Left ventricle myocardium inferior (tissue), 1 donor: ENCODE measurements around the gene NEDD8. TPM values are rescaled to one million over a fixed set of nuclear protein-coding genes. Genes with fewer than 3 reads are reported as not detected.

Experiments used
- DNase-seq: peaks from one replicate; pipeline ENCODE4 v3.0.0-alpha.2; 2020
- H3K27ac ChIP-seq: fragments of 200-600 bp; replicated peaks from 2 replicates; pipeline ENCODE4 v1.8.0; 2021
- H3K27me3 ChIP-seq: fragments of 200-600 bp; 2 replicates; pipeline ENCODE4 v1.8.0; 2021; ENCODE audit warnings: low read depth
- H3K36me3 ChIP-seq: fragments of 200-600 bp; 2 replicates; pipeline ENCODE4 v1.8.0; 2021
- H3K4me1 ChIP-seq: fragments of 200-600 bp; 2 replicates; pipeline ENCODE4 v1.8.0; 2021
- H3K4me3 ChIP-seq: fragments of 200-600 bp; 2 replicates; pipeline ENCODE4 v1.8.0; 2021; ENCODE audit warnings: mild to moderate bottlenecking, moderate library complexity
- H3K9me3 ChIP-seq: fragments of 200-600 bp; replicated peaks from 2 replicates; pipeline ENCODE4 v1.8.0; 2021
- intact Hi-C: fragments of 100-400 bp; cut with micrococcal nuclease; formaldehyde crosslinking; loops from one replicate; pipeline ENCODE4 v1.11.0; 2022
- total RNA-seq: library from RNA; stranded (reverse); fragmentation: NEBNext Ultra II Directional; extraction: Animal tissue kit (Norgen Biotek cat#: 25700); gene quantifications from one replicate; pipeline ENCODE4 v1.2.1, GENCODE V29; 2021
- TF ChIP-seq, protein P1 (sequence below): fragments of 200-600 bp; IDR thresholded peaks from 2 replicates; pipeline ENCODE4 v1.8.0; 2021; ENCODE audit warnings: antibody characterized with exemption, mild to moderate bottlenecking, borderline replicate concordance
- donor health status: DM: no; HTN: yes; CAD: no; lungs with severe emphysema.

NEDD8 gene
- total RNA-seq, 1 donor from 2014 or later = 214 TPM

- intact Hi-C loops = no loop called here
These were observed 27.3 kb upstream of the NEDD8 start for GRCh38 chr14:24259282-24260025.

GRCh38 chr14:24258548-24259265, 26.5 kb upstream of the NEDD8 start:
- DNase-seq = no peak
- no peaks in the 10 kb centered on the region for H3K36me3 ChIP-seq
- H3K27me3 ChIP-seq = no peaks in the 10 kb centered on the region
- no peaks in the 10 kb centered on the region for H3K4me1 ChIP-seq
- H3K27ac ChIP-seq = no peak overlapping the region
- TF ChIP-seq, protein P1, sequence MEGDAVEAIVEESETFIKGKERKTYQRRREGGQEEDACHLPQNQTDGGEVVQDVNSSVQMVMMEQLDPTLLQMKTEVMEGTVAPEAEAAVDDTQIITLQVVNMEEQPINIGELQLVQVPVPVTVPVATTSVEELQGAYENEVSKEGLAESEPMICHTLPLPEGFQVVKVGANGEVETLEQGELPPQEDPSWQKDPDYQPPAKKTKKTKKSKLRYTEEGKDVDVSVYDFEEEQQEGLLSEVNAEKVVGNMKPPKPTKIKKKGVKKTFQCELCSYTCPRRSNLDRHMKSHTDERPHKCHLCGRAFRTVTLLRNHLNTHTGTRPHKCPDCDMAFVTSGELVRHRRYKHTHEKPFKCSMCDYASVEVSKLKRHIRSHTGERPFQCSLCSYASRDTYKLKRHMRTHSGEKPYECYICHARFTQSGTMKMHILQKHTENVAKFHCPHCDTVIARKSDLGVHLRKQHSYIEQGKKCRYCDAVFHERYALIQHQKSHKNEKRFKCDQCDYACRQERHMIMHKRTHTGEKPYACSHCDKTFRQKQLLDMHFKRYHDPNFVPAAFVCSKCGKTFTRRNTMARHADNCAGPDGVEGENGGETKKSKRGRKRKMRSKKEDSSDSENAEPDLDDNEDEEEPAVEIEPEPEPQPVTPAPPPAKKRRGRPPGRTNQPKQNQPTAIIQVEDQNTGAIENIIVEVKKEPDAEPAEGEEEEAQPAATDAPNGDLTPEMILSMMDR = no peak
- no peaks in the 10 kb centered on the region for H3K9me3 ChIP-seq
- H3K4me3 ChIP-seq = no peak overlapping the region
- intact Hi-C loops = no loop called here

More at GRCh38 chr14:24259282-24260025, 27.3 kb upstream of the NEDD8 start:
- TF ChIP-seq, protein P1 = no peak
- DNase-seq = no peak
- Histone ChIP-seq H3K27ac (no peak overlapping the region), H3K9me3 (no peaks in the 10 kb centered on the region), H3K36me3 (no peaks in the 10 kb centered on the region), H3K27me3 (no peaks in the 10 kb centered on the region), H3K4me3 (no peak overlapping the region), H3K4me1 (no peaks in the 10 kb centered on the region)

DNA sequence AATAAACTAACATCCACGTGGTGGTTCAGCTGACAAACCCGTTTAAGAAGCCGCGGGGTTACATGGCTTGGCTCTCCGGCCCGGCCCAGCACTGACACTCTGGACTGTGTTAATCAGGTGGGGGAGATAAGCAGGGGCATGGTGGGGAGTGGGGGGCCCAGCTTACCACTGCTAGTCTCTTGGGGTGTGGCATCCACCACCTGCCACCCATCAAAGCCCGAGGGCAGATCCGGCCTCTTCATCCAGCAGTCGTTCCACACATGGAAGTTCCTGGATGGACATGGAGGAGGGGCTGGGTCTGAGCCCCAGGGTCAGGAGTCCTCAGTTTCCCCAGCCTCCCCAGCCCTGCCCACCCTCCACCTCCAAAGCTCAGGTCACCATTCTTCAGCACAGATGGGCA, 26.0 kb upstream of the NEDD8 start:
- no peak overlapping the region for H3K4me3 ChIP-seq
- no peaks in the 10 kb centered on the region for H3K27me3 ChIP-seq
- DNase-seq = no peak
- no peak overlapping the region for H3K27ac ChIP-seq
- H3K9me3 ChIP-seq = no peaks in the 10 kb centered on the region
- H3K4me1 ChIP-seq = no peaks in the 10 kb centered on the region
- intact Hi-C loops = no loop called here
- peaks cover 3% of the 10 kb centered on the region for H3K36me3 ChIP-seq
- TF ChIP-seq, protein P1 = no peak

DNA sequence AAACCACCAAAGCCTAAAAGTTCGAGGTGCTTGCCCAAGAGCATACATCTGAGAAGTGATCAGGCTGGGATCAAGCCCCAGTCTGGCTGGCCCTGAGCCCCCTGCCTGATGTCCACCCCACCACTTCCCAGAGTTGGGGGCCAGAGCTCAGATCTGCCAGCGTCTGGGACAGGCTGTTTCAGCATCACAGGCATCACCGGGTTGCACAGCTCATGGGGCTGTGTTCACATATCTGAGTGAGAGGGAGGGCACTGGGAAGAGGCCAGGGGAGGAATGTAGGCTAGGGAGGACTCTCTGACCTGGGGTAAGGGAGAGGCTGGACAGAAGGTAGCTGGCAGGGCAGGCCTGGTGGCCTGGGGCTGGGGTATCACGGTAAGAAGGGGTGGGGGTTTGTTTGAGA, 24.8 kb upstream of the NEDD8 start:
- intact Hi-C loops = no loop called here
- Histone ChIP-seq H3K9me3 (no peaks in the 10 kb centered on the region), H3K27ac (no peak overlapping the region), H3K4me1 (no peaks in the 10 kb centered on the region), H3K36me3 (peaks cover 3% of the 10 kb centered on the region), H3K27me3 (no peaks in the 10 kb centered on the region), H3K4me3 (no peak overlapping the region)
- no peak for DNase-seq
- TF ChIP-seq, protein P1 = no peak

- peaks cover 3% of the 10 kb centered on the region for H3K36me3 ChIP-seq
- no peaks in the 10 kb centered on the region for H3K4me1 ChIP-seq
- H3K27ac ChIP-seq = no peak overlapping the region
- no peak for DNase-seq
- no peaks in the 10 kb centered on the region for H3K9me3 ChIP-seq
- TF ChIP-seq, protein P1 = no peak
- H3K4me3 ChIP-seq = no peak overlapping the region
- intact Hi-C loops = no loop called here
- H3K27me3 ChIP-seq = no peaks in the 10 kb centered on the region
These were observed 24.0 kb upstream of the NEDD8 start for GRCh38 chr14:24255931-24256711.
